Suppressor macrophage treated with lipopolysaccharide for 1 hour (primary cell): ENCODE data around the gene KAT2A.

Source experiments
- DNase-seq, 3 donors: peaks; one replicate each; pipeline ENCODE4 v3.0.0-alpha.2; 2020 to 2022

Gene KAT2A

DNA sequence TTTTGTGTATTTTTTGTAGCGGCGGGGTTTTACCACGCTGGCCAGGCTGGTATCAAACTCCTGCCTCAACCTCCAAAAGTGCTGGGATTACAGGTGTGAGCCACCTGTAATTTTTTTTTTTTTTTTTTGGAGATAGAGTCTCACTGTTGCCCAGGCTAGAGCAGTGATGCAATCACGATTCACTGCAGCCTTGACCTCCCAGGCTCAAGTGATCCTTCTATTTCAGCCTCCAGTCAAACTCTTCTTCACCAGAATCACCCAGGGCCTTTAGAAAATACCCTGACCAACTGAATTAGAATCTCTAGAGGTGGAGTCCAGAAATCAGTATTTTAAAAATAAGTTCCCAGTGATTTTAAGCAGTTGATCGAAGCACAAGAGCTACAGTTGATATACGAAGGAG lies 14.0 kb upstream of the KAT2A start:
- DNase-seq = no peak

DNA sequence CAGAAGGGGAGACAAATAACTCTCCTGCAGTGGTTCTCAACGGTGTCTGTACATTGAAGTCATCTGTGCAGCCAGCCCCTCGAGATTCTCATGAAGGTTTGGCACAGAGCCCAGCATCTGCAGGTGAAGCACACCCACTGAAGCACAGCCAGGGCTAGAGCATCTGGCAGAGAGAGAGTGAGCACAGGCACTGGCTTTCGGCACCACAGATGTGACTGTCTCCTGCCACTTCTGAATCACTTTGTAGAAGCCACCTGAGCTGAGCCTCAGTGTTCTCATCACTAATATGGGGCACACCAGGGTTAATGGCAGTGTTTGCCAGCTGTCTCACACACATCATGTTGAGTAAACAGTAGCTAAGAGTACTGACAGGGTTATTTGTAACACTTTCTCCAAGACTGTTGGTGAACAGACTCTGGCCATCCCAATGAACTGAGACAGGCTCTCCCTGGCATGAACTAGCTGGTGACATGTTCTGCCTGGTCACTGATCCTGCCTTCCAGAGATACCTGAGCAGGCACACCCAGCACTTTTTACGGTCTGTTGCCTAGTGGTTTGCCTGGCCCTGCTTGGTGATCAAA lies 12.4 kb upstream of the KAT2A start:
- DNase-seq = no peak

DNA sequence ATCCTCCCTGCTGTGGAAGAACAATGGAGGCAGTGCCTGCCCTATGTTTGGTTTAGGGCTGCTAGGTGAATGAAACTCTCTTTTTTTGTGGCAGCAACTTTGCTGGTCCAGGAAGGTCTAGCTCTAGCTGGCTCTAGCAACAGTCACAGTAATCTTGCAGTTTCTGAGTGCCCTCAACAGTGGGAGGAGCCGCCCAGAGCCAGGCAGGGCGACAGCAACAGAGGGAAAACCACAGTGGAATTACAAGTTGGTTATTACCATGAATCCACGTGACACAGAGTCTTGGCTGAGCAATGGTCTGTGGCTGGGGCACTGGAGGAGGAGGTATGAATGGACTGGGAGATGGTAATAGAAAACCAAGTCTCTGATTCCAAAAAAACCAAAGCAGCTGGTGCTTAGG lies 11.8 kb upstream of the KAT2A start:
- peak; percentile 90 to 95 (median 93) for DNase-seq

DNA sequence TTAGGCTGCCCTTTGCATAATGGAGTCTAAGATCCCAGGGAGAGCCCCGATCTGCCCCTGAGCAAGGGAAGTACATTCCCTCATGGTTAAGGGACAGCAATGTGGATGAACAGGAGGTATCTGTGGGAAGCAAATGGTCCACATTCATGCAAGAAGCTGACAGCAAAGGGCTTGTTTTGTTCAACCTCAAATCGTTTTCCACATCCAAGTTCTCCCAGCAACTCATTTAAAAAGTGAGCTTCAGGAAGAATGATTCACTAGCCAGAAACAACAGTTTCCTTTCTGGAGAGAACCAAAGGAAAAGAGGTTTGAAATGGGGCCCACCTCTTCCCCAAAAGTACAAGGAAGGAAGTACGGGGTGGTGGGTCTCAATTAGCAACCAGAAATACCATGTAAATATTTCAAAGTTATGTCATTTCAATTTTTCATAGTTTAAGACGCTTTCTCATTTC lies 10.8 kb upstream of the KAT2A start:
- DNase-seq = peak; percentile 56 to 79 (median 71)

DNA sequence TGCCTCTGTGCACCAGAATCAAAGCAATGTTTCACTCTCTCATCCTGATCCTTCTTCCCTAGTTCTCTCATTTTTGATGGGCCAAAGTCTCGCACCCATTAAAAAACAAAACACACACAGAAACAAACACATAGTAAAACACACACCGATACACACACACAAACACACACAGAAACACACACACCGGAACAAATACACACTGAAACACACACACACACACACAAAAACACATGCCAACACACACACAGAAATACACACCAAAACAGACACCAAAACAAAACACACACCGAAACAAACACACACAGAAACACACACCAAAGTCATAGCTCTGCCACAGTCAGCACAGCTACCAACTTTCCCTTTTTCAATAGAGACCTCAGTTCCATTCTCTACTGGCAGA lies 10.1 kb upstream of the KAT2A start:
- DNase-seq = no peak

DNA sequence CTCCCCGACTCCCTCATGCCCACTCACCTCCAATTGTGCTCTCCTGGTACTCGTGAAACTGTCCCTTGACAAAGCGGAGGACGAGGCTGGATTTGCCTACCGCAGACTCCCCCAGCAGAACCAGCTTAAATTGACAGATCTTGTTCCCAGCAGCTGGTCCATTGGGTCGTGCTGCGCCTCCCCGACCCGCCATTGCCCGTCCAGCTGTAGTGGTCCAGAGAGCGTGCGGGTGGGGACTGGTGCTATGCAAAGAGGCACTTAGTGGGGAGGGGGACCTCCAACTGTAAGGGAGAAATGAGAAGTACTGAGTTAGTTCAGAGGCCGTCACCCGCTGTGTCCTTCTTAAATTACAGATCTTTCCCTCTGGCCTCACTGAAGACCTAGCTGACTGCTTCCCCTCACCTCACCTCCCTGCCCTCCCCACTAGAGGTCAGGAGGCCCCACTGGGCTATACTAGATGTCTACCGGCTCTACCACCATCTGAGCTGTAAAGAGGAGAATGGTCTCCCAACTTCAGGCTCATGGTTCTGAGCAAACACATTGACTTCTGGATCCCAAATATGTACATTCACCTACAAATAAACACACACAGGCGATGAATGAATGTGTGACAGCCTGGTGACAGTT lies 9.3 kb upstream of the KAT2A start:
- no peak for DNase-seq

DNA sequence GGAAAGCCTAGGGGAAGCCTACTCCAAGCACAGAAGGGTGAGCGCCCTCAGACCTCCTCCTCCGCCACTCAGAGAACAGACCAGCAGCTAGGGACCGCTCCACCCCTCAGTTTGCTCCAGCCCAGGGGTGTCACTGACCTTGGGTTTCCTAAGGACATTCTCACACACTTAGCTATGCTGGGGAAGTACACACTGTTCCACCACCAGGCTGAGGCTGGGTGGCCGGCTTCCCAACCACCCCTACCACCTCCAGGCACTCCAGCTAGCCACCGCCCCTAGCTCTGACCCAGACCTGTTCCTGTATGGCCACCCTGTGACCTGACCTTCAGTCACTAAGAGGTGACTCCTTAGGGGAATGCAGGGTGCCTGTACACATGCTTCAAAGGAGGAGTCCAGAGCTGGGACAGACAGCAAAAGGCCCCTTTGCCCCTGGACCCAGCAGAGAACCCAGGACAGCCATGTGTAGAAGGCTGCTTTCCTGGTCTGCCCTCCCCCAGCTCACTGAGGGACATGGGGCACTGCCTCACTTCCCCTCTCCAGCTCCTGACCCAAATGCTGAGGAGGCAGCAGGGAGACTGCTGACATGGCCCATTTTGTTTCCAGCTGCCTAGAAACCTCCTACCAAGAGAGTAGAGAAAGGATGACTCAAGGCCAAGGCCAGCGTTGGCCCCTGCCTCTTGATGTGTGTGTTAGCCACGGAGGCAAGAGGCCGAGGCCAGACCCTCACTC lies 8.1 kb upstream of the KAT2A start:
- DNase-seq = peak; percentile 83 to 87 (median 84)

DNA sequence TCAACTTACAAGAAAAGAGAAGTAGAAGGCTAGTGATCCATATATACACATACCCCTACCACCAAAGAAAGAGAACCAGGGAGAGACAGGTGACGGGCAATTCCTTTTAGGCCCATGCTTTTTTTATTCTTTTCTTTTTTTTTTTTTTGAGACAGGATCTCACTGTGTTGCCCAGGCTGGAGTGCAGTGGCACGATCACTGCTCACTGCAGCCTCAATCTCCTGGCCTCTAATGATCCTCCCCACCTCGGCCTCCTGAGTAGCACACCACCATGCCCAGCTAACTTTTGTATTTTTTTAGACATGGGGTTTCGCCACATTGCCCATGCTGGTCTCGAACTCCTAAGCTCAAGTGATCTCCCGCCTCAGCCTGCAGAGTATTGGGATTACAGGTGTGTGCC lies 6.2 kb upstream of the KAT2A start:
- no peak for DNase-seq

DNA sequence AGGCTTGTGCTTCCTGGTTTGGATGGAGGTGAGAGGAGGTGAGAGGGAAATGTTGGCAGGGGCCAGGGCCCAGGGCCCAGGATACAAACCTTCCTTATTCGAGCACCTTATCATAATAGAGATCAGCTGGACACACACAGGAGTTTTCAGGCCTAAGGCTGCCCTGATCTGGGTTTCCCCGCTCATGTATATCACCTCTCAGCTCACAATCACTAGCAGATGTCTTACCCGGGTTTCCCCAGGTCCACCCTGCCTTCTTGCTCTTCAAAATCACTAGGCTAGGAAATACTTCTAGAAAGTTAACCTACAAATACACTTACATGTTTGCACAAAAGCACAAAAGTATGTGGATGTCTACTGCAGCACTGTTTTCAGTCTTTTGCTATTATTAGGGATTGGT lies 5.7 kb upstream of the KAT2A start:
- no peak for DNase-seq

DNA sequence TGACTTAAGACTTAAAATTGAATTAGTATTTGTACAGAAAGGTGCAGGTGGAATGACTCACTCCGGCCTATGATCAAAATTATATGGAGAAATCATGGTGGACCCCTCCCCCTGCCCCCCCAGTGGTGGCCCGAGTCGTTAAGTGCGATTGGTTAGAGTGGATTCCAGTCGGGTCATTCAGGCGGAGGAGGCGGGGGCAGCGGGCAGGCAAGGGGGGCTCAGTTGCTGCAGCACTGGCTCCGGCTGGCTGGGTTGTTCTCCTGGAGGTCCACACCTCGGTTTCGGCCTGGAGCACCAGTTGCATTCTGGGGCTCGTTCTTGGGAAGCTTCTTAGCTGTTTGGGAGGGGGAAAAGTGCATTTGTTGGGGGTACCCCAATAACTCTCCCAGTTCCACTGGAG lies 4.4 kb upstream of the KAT2A start:
- DNase-seq = no peak

DNA sequence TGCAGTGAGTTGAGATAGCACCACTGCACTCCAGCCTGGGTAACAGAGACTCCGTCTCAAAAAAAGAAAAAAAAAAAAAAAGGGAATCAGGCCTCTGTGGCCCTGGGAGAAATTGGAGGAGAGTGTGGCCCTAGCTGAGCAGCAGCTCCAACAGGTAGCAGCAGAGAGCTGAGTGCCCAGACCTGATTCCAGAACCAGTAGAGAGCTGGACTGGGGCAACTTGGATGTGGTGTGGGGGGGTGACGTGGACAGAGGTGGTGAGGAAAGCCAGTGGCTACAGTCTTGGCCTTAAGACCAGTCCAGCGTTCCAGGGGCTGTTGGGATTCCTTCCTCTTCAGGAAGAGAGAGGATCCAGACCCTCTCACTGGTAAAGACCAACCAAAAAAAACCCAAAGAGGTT lies 3.1 kb upstream of the KAT2A start:
- no peak for DNase-seq

DNA sequence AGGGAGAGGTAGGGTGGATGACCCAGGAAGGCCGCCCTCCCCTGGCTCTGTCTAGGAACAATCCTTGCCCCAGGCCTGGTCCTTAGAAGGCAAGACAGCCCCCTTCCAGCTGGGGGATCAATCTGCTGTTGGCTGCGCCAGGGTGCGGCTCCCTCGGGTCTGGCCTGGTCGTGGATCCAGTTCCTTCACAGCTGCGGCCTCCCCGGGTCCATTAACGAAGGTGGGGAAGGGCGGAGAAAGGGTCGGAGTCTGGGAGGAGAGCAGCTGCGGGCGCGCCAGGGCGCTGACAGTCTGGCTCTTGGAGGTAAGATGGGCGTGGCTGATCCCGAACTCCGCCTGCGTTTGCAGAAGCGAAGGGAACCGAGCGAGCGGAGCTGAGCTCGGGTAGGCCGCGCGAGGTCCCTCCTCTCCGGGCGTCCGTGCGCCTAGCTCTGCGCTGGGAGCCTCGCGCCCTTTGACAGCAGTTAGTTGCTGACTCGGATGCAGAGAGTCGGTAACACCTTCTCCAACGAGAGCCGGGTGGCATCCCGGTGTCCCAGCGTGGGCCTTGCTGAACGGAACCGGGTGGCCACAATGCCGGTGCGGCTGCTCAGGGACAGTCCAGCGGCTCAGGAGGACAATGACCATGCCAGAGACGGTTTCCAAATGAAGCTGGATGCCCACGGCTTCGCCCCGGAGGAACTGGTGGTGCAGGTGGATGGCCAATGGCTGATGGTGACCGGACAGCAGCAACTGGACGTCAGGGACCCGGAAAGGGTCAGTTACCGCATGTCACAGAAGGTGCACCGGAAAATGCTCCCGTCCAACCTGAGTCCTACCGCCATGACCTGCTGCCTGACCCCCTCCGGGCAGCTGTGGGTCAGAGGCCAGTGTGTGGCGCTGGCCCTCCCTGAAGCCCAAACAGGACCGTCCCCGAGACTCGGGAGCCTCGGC lies 1.5 kb upstream of the KAT2A start, which contains the start of gene HSPB9:
TSS of gene HSPB9 (plus strand) at position 434 of the 933 bp plus-strand sequence. CDS start at position 481, 47 bp downstream.
- no peak for DNase-seq

DNA sequence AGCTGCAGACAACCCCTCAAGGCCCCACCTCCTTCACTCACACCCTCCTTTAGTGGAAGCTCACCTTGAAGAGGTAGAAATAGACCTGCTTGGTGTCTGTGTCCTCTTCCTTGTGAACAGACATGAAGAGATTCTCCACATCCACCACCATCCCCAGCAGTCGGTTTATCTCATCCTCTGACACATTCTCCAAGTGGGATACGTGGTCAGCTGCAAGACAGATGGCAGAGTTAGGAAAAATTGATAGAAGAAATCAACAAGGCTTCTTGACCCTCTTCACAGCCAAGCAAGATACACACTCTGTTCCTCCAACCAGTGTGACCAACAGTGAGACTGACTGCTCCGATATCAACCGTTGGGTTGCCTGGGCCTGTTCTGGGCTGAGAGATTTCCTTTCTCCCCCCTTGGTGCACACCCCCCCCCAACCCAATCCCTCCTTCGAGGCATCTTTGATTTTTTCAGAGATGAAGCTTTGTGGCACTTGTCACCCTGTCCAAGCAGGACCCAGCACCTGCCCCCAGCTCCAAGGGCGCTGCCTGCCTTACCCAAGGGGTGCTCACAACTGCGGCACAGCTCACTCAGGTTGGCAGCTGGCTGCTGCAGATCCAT lies 902 bp downstream of the KAT2A start:
- no peak for DNase-seq

DNA sequence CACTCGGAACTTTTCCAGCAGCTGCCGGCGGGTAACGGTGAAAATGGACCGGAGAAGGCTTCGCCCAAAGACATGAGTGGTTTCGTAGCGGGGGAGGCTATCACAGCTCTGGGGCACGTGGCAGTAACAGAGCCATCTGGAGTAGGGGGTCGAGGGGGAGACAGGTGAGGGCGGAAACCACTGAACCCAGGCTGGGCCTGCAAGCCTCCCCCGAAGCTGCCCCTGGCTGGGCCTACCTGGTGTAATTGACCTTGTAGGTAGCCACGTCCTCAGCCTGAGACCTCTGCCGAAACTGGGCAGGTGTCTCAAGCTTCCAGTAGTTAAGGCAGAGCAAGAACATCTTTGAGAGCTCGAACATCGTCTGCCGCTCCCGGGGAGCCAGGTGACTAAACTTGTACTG lies 1.9 kb downstream of the KAT2A start:
- no peak for DNase-seq

DNA sequence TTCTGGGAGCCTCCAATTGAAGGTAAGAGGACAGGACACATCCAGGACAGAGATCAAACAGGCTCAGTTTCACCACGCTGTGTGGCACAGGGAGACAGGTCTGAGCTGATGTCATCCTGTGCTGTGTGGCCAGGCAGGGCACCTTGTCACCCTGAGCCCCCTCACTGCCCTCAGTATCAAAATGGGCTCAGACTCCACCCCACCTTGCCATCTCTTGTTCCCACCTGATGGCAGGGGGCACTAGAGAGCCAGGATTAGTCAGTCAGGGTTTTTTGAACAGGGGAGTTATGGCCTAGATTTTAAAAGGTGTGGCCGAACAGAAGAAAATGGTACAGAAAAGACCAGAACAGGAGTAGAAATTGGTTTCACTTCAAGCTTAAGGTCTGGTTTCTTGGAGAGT lies 2.6 kb downstream of the KAT2A start:
- DNase-seq = peak; percentile 46 to 63 (median 49)

DNA sequence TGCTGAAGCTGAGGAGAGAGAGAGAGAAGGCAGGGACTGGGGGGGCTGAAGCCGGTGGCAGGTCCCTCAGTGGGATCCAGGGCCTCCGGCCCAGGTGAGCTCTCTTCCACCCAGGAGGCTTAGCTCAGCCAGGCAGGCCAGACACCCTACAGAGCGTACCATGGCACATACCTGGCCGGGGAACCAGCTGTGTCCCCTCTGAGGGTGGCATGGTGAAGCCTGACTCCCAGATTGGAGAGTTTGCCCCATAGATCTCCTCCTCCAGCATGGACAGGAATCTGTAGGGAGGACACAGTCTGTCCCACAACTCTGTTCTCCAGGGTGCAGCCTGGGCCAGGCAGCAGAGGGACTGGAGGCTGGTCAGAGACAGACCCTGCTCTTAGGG lies 3.0 kb downstream of the KAT2A start:
- DNase-seq = no peak

DNA sequence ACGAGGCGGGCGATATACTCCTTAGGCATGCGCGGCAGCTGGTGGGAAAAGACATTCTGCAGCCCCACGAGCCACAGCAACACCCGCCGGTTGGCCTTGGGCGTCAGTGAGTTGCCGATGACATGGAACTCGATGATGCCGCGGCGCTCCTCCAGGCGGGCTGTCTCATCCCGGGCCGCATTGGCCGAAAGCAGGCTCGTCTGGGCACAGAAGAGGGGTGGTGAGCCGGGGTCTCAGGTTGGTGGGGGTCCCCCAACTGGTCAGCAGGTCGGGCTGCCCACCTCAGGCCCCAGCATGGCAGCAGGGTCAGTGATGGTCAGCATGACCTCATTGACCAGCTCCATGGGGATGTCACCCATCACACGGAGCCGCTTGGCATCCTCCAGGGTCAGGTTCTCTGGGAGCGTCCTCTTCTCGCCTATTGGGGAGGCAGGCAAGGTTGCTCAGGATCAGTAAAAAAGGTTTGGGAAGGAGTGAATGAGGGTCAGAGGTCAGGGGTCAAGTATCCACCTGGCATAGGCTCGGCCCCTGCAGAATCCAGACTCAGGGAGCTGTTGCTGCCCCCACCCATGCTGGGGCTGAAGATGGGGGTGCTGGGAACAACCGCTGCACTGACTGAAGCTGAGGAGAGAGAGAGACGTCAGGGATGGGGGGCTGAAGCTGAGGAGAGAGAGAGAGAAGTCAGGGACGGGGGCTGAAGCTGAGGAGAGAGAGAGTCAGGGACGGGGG lies 3.6 kb downstream of the KAT2A start:
- no peak for DNase-seq

DNA sequence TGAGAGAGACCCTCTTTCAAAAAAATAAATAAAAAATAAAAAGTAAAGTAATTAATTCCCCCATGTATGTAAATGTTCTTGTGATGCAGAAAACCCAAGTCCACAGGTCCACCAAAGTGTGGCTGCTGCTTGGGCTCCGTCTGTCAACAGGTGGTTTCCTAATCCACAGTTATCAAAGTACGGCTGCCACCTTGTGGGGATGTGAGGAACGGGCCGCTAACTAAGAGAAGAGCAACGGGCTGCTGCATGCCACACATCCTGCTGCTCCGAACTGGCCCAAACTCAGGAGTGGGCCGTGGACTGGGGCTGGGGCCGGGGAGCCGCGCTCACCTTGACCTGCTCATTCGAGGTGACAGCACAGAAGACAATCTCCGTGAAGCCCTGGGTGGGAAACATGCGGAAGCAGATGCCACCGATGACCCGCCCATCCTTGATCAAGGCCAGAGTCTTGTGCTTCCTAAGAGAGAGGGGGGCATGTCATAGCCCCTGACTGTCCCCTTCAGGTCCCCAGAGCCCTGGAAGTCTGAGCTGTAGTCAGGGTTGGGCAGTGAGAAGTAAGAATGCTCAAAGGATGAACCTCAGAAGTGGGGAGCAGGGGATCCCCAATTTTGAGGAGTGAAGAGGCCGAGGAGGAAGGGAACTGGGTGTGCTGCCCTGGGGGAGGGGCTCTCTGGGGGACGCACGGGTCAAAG lies 4.3 kb downstream of the KAT2A start:
- DNase-seq = peak; percentile 89 to 92 (median 90)

DNA sequence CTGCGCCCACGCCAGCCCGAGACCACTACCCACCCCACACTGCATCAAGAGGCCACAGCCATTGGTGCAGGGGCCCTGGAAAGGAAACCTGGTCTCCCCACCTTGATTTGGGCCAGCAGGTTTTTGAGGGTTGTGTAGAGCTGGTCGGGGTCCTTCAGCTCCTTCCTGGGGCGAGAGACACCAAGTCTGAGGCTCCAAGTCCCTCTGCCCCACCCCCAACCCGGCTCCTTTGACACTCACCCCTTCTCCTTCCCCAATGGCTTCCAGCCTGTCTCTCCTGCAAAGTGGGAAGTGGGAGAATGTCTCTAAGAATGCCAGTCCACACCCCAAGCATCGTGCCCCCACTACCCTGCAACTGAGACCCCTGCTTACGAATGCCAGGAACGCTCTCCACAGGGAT lies 7.0 kb downstream of the KAT2A start:
- no peak for DNase-seq

DNA sequence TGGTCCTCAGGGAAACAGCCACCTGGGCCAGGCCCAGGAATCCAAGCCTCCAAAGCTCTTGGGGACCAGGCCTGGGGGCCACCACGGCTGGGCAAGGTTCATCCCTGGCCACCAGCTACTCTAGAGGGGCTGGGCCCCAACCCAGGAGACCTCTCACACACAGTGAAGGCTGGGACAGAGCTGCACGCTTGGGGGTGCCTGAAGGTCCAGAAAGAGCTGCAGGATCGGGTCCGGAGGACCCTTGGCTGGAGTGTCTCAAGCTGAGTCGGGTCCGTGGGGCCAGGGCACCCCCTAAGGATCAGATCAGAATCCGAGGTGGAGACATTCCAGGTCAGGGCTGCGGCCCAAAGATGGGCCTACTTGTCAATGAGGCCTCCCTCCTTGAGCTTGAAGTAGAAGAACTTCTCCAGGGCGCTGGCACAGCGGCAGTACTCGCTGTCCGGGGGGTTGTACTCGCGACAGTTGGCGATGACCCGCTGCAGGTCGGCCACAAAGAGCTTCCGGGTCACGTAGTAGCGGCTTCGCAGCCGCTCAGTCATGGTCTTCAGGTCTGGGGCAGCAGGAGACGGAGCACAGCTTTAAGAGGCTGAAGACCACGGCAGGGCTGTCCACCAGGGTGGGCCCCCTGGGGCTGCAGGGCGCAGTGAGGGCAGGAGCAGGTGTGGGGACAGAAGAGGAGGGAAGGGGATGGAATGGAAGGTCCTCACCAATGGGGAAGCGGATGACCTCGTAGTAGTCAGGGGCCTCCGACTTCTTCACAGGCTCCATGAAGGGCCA lies 7.7 kb downstream of the KAT2A start:
- no peak for DNase-seq
